Activated naive CD4-positive, alpha-beta T cell (primary cell): ENCODE results near the gene MGAT5.

Experiments
- DNase-seq, 4 experiments: peaks; one replicate each; lab custom pipeline; 2025; lab: John Stamatoyannopoulos, UW

The MGAT5 gene

DNA sequence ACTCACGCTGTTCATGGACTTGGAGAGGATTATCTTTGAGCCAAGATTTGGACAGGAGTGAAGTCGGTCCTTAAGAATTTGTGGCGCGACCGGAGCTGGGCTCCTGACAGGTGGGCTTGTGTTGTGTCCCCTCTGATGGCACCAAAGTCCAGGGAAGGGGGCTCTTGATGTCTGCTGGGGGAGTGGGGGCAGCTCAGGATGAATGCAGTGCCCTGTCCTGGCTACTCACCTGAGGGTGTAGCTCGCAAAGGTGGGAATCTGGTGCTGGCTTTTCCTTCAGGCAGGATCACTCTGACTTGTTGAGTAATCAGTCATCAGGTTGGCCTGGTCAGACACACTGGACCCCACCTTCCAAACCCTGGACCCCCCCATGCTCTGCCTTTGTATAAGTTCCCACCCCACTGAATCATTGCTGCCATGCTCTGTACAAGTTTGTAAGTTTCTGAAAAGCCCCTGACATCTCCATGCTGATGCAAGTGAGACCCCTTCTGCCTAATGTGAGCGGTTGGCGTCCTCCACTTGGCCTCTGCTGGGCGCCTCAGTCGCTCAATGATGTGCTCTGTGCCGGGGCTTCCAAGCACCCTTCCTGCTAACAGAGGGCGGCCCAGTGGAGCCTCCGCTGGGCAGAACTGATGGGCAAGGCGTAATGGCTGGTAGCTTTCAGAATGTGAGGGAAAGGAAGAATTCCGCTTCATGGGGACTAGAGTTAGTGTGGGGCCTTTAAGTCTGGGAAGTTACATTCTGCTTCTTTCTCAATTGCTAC is 196.1 kb downstream of the MGAT5 start:
- no peak for DNase-seq

DNA sequence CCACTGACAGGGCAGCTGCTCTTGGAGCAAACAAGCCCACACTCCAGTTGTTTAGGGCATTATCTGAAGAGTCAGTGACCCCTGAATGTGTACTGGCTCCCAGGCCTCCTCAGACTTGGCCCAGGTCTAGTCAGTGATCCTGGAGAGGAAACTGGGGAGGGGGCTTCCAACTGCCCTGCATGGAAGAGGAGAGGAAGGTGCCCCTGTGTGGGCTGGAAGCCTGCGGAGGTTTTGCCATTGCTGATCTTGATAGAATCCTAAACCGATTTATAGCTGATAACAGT is 197.4 kb downstream of the MGAT5 start:
- DNase-seq, result no peak

DNA sequence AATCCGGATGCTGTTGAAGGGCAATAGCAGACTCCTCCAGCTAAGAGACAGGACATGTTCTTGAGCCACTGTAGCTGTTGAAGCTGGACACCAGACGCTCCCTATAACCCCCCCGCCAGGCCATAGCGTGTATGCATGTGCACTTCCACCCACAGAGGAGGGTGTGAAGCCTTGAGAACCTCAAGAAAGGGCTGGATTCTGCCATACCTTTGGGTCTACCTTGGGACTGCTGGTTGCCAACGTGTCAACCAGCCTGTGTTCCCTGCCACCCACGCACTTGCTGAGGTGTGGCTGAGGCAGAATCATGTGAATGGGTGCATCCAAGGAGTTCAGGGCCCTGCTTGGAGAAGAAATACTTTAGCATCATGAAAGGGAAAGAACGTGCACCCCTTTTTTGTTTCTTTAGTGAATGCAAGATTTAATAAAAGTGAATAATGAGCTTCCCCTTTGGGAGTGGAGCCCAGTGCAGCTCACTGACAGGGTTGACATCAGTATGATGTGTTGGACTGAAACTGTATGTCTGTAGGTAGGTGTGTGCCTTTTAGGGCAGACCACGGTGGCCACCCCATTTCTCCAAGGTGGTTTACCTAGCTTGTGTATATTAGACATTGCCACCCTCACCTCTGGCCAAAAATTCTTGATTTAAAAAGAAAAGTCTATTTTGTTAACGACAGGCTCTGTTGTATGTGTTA is 198.3 kb downstream of the MGAT5 start:
- no peak for DNase-seq

DNA sequence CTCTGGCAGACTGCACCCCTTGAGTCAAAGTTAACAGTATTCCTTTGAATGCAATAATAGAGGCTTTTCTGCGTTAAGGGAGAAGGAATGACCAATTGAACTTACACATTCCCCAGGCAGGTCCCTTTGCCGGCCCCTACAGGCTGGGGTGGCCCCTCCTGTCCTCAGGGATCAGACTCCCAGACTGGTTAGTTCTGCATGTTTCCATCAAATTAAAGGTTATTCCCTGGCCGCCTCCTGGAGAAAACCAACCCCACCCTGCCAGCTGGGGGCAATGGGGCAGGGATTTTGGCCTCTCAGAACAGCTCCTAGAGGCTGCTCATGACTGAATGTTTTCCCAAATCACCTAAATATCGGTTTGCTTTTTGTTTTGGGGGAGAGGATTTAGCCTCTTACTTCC is 199.6 kb downstream of the MGAT5 start:
- no peak for DNase-seq

DNA sequence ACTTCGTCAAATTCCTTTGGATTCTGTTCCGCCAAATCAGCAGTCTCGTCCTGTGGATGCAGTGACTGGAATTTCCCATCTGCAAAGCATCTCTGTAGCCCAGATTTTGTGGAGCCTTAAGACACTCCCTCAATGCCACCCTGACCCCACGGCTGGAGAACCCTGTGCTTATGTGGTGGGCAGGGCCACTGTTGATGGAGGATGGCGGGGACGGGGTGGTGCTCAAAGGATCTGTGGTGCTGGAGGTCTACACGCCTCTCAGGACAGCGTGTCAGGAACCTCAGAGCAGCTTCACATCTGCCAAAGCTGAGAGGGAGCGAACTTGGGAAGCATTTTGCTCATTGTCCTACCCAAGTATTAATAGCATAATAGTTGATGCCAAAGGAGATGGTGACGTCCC is 200.1 kb downstream of the MGAT5 start:
- DNase-seq, result no peak

DNA sequence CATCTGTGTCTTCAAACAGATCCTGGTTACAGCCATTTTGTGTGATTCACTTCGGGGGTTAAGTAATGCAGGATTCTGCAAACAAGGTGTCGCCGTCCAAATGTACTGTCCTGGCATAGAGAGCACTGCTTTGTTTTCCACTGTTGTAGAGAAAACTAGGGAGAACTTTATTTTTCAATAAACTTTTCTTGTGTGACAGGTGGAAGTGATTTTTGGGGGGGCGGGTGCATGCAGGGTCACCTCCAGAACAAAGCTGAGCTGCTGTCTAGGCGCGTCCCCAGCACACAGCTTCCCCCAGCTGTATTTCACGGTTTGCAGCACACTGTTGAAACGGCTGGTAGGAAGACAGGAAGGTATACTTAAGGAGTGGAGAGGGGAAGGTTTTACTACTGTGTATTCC is 200.6 kb downstream of the MGAT5 start:
- no peak for DNase-seq

DNA sequence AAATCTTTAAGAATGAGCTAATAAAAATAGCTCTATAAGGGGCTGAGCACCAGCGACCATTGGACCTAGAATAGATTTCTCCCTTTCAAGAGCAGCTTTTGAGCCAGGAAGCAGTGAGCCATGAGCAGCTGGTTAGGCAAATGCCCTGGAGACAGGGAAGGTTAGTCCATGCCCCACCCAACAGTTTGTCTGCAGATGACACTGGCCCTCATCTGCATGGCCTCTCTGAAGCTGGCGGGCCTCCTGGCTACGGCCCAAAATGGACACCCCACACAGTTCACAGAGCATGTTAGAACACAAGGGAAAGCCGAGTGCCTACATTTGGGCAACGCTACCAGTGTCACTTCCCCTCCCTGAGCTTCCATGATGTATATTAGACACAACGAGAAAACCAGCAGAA is 201.1 kb downstream of the MGAT5 start:
- DNase-seq, result no peak

DNA sequence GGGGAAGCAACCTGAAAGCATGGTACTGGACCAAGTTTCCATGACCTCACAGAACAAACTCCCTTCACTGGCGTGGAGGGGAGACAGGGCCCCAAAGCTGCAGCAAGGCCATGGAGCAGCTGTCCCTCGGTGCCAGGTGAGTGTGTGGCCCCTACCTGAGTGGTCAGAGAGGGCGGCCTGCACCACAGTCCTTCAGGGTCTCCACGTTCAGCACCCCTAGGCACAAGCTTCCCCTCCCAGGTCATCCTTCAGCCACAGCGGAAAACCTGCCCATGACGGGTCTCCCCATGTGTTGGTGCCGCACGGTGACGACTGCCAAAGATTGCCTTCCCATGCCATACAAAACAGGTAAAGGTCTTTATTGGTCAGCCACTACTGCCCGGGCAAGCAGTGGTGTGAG is 201.6 kb downstream of the MGAT5 start:
- no peak for DNase-seq

DNA sequence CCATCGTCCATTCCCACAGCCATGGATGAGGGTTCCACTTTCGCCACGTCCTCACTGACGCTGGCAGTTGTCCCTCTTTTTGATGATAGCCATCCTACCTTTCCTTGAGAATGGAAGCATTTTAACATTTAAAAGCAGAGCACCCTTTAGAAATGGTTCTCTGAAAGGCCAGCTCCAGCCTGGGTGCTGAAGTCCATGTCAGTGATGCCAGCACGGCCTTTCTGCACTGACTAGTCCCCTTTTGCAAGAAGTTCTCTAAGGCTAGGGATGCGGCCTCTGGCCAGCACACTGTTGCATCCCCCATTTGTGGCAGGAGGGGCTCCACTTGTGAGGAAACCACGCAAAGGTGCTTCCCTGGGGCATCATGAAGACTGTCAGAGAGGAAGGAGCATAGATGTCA is 203.5 kb downstream of the MGAT5 start:
- no peak for DNase-seq

DNA sequence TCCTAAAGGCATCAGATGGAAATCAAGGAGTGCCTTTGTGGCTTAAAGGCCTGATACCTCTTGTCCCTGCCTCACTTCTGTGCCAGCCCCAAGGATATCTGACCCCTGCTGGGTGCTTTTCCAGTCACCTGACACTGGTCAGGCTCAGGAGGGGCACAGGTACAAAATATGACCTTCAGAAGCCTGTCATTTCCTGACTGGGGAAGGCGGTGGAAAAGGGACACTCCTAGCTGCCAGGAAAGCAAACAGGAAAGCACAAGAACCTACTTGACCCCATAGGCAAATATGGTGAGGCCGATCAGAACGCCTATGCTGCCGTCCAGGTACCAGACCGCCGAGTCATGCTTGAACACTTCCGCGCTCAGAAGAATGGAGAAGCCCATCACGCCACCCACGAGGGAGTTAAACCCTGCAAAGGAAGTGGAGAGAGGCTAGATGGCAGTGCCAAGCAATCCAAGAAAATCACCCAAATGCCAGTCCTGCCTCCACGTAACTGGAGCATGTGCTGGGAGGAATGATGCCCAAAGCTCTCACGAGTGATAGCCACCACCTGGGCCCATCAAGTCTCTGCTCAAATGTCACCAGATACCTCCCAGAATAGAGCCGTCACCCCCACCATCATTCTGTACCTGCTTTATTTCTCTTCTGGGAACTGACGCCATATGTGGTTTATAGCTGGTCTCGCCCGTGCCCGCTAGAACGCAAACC is 204.0 kb downstream of the MGAT5 start:
- DNase-seq, result no peak

DNA sequence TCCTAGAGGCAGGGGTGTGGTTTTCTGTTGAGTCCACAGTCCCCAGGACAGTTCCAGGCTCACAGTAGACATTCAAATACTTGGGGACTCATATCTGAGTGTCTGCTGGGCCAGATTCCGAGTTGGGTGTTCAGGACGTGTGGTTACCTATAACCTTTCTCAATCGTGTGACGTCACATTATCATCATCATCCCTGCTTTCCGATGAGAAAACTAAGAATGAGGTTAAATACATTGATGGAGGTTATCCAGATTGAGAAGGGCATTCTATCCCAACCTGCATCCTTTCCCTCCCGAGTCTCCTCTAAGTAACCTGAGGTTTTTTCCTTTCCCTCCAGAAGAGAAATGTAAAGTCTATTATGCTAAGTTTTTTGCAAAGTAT is 204.6 kb downstream of the MGAT5 start:
- no peak for DNase-seq

DNA sequence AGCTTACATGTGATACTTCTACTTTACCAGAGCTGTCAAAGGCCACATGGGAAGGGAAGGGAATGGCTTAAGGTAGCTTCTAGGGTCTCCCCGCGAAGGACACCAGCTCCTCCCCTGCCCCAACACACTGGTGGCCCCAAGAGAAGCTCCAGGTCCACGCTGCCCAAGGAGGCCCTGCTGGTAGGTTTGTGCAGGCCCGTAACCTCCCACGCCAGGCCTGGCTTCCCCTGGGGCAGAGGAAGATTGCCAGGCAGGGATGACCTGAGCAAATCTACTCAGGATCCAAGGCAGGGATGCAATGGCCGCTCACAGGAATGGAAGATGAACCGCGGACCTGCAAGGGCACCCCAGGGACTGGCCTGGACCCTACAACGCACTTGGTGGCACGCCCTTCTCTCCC is 205.1 kb downstream of the MGAT5 start:
- no peak for DNase-seq

DNA sequence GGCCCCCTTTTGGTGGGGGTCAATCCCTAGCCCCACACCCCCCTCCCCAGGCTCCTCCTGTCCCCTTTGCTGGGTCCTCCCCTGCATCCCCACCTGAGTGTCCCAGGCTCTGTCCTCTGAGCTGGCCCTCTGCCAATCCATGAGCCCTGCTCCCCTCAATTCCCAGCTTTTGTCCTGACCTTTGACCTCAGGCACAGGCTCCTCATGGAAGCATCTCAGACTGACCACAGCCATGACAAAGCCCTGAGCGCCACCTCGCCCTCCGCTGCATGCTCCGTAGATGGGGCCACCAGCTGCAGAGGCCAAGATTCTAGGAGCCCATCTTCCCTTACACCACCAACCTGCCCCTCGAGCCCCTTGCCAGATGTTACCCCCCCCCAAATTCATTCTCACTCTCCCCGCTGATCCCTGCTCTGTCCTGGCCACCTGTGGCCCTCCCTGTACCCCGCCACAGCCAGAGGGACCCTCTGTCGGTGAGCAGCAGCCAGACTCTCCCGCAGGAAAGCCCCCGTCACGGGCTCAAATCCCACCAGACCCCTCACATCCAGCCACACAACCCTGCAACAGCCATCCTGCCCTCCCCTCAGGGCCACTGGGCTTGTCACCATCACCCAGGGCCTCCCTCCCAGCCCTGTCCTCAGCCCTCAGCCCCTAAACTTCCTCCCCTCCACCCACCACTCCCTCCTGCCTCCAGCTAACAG is 206.0 kb downstream of the MGAT5 start:
- DNase-seq, result no peak

DNA sequence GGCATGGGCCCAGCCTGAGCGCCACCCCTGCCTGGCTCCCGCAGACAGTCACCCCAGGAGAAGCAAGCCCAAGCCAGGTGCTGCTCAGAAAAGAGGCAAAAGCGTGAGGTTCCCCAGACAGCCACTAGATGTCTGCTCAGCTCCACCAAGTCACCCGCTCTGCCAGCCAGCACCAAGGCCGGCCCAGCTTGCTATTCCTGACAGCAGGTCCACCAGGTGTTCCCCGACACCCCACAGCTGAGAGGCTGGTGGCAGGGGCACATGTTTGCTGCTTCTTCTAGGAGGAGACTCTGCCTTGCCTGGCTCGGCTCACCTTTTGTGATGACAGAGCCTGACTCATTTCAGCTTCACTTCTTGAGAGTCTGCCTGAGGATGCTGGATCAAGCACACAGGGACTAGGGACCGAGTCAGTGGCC is 206.7 kb downstream of the MGAT5 start:
- DNase-seq, result no peak

DNA sequence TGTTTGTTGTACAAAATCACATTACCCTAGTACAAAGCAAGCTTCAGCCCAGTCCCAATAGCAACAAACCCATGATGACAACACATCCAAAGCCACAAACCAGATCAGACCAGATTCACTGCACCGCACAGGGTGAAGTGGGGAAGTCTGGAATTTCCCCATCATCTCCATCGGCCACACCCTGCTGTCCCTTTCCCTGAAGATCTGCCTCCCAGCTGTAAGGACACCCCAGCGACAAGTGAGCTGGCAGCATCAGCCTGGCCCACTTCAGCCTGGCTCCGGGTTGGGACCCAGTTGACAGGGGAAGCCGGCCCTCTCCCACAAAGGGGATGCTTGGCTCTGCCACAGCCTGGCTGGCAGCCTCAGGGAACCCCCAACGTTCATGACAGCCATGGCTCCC is 207.6 kb downstream of the MGAT5 start:
- no peak for DNase-seq

DNA sequence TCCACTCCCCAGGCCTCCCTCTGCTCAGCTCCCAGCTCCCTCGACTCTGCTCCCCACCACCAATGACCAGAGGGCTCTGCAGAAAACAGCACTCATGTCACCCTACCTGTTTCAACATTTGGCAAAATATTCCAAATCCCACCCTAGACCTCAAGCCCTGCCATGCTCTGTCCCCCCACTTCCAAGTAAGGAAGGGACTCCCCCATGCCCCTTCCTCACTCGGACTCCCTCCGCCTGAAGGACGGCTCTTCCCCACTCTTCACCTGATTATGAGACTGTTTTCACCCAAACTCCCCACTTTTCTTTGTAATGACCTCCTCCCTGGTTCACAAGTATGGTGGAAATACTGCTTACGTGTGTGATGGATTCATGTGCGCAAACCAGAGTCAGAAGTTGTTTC is 208.4 kb downstream of the MGAT5 start:
- DNase-seq, result no peak

DNA sequence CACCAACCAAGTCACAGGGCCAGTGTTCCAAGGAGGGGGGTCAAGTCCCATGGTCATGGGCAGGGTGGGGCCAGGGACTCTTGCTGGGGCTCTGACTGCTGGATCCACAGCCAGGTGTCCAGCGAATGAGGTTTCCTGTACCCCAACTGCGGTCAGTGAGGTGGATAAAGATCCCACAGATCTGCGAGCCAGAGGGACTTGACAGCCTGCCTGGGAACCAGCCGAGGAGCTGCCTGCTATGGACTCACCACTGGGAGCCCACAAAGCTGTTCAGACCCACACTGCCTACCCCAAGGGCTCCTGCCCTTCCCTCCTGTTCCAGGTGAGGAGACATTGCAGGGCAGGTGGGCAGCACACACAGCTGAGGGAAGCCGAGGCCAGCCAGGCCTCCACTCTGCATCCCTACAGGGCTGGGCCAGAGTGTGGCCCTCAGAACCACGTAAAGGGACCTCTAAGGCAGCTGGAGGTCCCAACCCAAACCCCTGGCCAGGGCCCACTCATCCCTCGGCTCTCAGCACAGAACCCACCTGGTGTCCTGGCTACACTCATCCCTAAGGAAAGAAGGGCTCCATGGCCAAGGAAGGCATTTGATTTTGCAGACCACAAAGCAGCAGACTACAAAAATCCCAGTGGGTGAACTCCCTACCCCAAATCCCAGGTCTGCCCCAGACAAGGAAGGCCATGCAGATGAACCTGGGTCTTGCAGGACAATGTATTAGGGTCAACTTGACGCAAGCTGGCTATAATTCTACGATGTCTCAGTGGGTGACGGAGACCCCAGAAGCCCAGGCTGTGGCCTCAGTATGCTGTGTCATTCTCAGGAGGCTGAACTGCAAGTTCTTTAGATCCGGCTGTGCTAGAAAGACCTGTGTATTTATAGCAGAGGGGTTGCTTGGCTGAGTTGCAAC is 209.2 kb downstream of the MGAT5 start:
- no peak for DNase-seq

DNA sequence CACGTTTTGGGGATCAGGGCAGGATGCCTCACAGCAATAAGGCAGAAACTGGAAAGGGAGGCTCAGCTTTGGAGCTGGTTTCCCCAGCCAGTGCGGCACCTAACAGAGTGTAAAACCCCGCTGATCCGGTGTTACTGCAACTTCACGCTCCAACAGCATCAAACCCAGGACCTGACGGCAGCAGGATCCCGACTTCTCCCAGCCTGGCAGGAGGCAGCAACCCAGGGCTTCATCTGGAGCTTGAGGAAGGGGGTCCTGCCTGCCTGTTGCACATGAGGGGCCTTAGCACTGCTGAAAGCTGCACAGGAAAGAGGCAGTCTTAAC is 209.8 kb downstream of the MGAT5 start:
- no peak for DNase-seq

DNA sequence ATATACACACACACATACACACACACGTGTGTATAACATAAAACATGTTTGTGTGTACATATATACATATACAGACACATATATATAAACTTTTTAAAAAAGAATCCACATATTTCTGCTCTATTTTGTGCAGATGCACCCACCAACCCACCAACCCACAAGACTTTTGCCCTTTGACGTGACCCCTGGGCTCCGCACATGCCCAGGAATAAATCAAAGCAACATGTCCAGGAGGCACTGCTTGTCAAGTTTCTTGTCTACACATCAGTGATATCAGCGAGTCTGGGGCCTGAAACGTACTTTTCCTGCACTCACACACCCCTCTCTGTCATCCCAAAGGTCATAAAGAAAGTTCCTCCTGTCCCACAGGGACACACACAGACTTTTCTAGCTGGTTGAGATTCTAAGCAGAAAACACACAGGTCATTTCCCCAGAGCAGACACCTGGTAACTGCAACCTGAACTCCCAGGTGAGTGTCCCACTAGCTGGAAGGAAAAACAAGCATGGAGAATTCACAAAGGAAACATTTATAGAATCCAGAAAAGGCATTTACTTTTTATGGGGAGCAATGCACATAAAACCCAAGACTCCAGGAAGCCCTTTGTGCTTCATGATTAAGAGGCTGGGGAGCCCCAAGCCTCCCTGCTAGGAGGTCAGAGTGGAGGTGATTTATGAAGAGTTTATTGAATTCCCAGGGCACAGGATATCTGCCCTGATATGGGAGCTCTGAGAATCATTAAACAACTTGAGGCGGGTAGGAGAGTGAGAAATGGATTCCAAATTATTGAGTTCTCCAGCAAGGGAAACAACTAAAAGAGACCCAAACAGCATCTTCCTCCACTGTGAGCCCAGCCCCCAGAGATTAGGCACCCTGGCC is 211.6 kb downstream of the MGAT5 start:
- DNase-seq, result no peak

DNA sequence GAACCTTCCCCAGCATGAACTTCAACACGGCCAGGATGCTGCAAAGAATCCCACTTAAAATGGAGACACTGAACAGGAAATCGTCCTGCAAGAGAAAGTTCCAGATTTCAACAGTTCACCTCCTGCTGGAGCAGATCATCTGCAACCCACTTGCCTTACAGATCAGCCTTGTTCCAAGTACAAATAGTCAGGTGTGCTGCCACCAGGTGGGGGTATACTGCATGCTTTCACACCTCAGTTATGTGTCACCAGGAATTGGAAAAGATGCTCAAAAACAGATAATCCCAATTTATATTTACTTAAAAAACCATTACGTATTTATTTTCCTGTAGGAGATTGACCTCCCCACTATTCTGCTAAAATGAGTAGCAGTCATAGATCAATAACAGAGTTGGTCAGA is 212.3 kb downstream of the MGAT5 start:
- DNase-seq, result peak in 1 of 4 experiments; percentile 10

DNA sequence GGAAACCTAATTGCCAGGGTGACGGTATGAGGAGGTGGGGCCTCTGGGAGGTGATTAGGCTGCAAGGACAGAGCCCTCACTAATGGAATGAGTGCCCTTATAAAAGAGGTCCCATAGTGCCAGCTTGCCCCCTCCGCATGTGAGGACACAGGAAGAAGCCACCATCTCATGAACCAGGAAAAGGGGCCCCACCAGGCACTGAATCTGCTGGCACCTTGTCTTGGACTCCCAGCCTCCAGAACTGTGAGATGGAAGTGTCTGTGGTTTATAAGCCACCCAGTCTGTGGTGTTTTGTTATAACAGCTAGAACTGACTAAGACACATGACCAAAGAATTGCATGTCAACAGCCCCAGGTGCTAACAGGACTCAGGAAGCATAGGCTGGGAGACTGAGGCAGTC is 214.3 kb downstream of the MGAT5 start:
- no peak for DNase-seq
